SH-SY5Y (cell line): Measurements from ENCODE around the gene PPP1R12C.

Experiments
- GATA2 ChIP-seq: IDR thresholded peaks from 2 replicates; pipeline ENCODE4 v1.6.1; 2011; ENCODE audit warnings: mild to moderate bottlenecking, low read depth, low read length
- GATA3 ChIP-seq: IDR thresholded peaks from 2 replicates; pipeline ENCODE4 v1.6.1; 2011; ENCODE audit warnings: low read depth, mild to moderate bottlenecking, low read length, moderate library complexity

DNA sequence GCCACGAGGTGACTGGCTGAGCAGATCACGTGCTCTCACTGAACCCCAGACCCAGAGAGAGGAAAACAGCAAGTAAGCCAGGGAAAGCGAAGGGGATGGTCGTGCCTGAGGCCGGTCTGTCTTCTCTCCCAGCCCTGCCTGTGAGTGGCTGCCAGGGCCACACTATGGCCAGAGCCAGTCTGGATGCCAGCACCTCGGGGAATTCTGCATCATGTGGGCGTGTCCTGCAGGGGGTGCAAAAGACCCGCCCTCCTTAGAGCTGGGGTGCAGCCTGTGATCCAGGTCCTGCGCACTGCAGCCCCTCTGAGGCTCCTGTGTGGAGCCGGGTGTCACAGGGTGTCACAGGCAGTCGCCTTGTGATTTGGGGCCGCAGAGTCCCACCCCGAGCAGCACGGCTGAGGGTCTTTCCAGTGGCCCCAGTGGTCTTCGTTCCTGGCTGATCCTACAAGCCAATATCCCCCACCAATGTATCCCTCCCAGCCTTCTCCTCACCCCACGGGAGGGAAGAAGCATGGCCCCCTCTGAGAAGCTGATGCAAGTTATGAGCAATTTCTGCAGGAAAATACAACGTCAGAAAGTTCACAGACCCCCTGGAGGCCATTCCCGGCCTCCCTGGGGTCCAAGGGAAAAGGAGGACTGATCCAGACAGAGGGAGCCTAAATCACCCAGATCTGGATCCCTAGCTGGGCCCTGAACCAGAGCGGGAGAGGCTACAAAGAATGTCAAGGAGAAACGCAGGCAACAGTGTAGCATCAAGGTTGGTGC is 7.7 kb downstream of the PPP1R12C start:
- no peak for TF ChIP-seq GATA2
- TF ChIP-seq GATA3: no peak
